Measurements from ENCODE around the gene HTATSF1. TPM values are rescaled to one million over a fixed set of nuclear protein-coding genes. Genes with fewer than 3 reads are reported as not detected.

The HTATSF1 gene
- total RNA-seq, 1 donor from 2014 or later = 41.7 TPM

DNA sequence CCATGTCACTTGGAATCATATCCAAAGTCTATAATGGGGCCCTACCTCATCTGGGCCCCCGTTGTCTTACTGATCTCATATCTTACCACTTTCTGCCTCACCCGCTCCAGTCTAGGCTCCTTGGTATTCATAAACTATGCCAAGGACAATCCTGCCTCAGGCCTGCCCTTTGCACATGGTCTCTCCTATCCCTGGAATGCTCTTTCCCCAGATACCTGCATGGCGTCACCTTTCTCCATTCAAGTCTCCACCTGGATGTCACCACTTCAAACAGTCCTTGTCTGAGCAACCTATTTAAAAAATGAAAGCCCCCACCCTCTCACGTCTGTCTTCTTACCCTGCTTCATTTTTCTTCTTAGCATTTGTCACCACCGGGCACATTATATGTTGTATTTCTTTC, 42.8 kb downstream of the HTATSF1 start:
- no peak overlapping the region for H3K4me3 Mint-ChIP-seq
- no peak for DNase-seq (ENCODE audit: low spot score in 2 of 2, unreplicated experiment in 2 of 2)
- H3K27ac Mint-ChIP-seq = no peak overlapping the region
- no peak for TF ChIP-seq CTCF (IDR thresholded peaks at IDR 0.05; ENCODE audit: unreplicated experiment)
- no peaks in the 10 kb centered on the region for H3K27me3 Mint-ChIP-seq (ENCODE audit: low read depth)
- H3K9me3 Mint-ChIP-seq = peaks cover 34% of the 10 kb centered on the region
- H3K4me1 Mint-ChIP-seq = no peaks in the 10 kb centered on the region
- H3K36me3 Mint-ChIP-seq = peaks cover 8% of the 10 kb centered on the region

DNA sequence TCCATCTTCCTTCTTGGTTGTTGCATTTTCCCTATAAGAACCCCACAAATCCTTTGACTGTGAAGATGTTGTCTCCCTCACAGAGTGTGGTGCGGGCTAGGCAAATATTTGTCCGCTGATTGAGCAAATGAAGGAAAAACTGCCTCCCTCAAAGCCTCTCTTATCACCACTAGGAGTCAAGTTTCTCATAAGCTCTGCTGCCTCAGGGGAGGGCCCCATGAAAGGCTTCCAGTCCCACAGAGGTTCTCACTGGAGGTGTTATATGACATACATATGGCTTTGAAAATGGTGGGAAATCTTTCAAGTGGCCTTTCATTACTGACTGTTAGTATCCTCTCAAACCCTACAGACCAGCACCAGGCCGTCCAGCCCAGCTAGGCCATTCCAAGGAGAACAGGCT, 43.9 kb downstream of the HTATSF1 start:
- H3K27me3 Mint-ChIP-seq (ENCODE audit: low read depth) = no peaks in the 10 kb centered on the region
- H3K4me3 Mint-ChIP-seq = no peak overlapping the region
- H3K27ac Mint-ChIP-seq = no peak overlapping the region
- TF ChIP-seq CTCF (IDR thresholded peaks at IDR 0.05; ENCODE audit: unreplicated experiment) = no peak
- peaks cover 30% of the 10 kb centered on the region for H3K9me3 Mint-ChIP-seq
- no peak for DNase-seq (ENCODE audit: low spot score in 2 of 2, unreplicated experiment in 2 of 2)
- no peaks in the 10 kb centered on the region for H3K4me1 Mint-ChIP-seq
- H3K36me3 Mint-ChIP-seq = peaks cover 8% of the 10 kb centered on the region

- no peaks in the 10 kb centered on the region for H3K4me1 Mint-ChIP-seq
- no peaks in the 10 kb centered on the region for H3K27me3 Mint-ChIP-seq (ENCODE audit: low read depth)
- peaks cover 6% of the 10 kb centered on the region for H3K36me3 Mint-ChIP-seq
- no peak for TF ChIP-seq CTCF (IDR thresholded peaks at IDR 0.05; ENCODE audit: unreplicated experiment)
- no peak overlapping the region for H3K27ac Mint-ChIP-seq
- H3K4me3 Mint-ChIP-seq = no peak overlapping the region
- DNase-seq (ENCODE audit: low spot score in 2 of 2, unreplicated experiment in 2 of 2) = no peak
- H3K9me3 Mint-ChIP-seq = peaks cover 26% of the 10 kb centered on the region
These were observed 44.9 kb downstream of the HTATSF1 start for GRCh38 chrX:136542281-136542680.

DNA sequence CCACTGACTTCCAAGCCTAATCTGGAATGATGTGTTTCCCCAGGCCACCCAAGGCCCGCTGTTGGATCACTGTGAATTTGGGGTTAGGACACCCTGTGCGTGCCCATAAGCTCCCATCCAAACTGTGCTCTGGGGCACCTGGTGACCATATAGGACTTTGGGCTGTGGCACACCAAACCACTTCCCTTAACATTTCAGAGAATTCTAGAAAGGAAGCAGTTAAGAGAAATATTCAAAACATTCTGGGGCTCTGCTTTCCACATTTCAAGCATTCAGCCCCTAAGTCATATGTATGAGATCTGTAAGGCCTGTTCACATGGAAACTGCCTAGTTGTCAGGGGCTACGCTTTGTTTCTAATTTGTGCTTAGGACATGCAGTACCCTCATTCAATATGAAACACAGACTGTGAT, 49.0 kb downstream of the HTATSF1 start:
- TF ChIP-seq CTCF (IDR thresholded peaks at IDR 0.05; ENCODE audit: unreplicated experiment) = no peak
- no peaks in the 10 kb centered on the region for H3K4me1 Mint-ChIP-seq
- peaks cover 6% of the 10 kb centered on the region for H3K9me3 Mint-ChIP-seq
- H3K27me3 Mint-ChIP-seq (ENCODE audit: low read depth) = no peaks in the 10 kb centered on the region
- H3K36me3 Mint-ChIP-seq = peaks cover 3% of the 10 kb centered on the region
- no peak overlapping the region for H3K27ac Mint-ChIP-seq
- no peak overlapping the region for H3K4me3 Mint-ChIP-seq
- no peak for DNase-seq (ENCODE audit: low spot score in 2 of 2, unreplicated experiment in 2 of 2)

DNA sequence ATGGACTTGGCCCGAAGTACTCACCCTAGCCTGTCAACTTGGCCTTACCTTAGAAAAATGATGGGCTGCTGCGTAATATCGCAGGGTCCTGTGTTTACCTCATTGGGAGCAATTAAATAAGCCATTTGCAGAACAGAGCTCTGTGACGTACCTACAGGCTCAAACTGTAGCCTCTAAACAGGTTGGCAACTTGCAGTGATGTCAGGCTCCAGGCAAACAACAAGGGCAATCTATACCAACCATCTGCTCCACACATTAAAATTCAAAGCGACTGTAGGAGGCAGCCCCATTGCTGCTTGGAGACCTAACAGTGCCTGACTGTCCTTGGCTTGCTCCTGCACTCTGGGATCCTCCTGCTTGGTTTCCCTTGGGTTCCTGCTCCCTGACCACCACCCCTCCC, 51.8 kb downstream of the HTATSF1 start:
- Mint-ChIP-seq H3K27ac (no peak overlapping the region), H3K9me3 (no peaks in the 10 kb centered on the region), H3K4me3 (no peak overlapping the region), H3K36me3 (no peaks in the 10 kb centered on the region), H3K27me3 (ENCODE audit: low read depth) (no peaks in the 10 kb centered on the region), H3K4me1 (no peaks in the 10 kb centered on the region)
- DNase-seq (ENCODE audit: low spot score in 2 of 2, unreplicated experiment in 2 of 2) = no peak
- TF ChIP-seq CTCF (IDR thresholded peaks at IDR 0.05; ENCODE audit: unreplicated experiment) = no peak

DNA sequence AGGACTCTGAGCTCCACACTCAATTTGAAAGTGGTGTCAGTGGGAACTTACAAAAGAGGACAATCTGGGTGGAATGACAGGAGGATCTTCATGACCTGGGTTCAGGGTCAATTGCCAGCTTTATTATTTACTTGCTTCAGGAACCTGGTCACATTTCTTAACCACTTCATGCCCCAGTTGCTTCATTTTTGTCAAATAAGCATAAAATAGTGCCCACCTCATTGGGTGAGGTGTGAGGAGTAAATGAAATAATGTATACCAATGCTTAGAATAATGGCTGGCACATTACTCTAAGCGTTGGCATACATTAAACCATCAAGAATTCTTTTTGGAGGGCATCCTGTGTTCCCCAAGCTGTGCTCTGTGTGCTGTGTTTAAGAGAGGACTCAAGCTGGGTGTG, 54.0 kb downstream of the HTATSF1 start:
- no peaks in the 10 kb centered on the region for H3K36me3 Mint-ChIP-seq
- H3K4me1 Mint-ChIP-seq = no peaks in the 10 kb centered on the region
- H3K27me3 Mint-ChIP-seq (ENCODE audit: low read depth) = no peaks in the 10 kb centered on the region
- no peak overlapping the region for H3K4me3 Mint-ChIP-seq
- no peak for DNase-seq (ENCODE audit: low spot score in 2 of 2, unreplicated experiment in 2 of 2)
- H3K9me3 Mint-ChIP-seq = no peaks in the 10 kb centered on the region
- H3K27ac Mint-ChIP-seq = no peak overlapping the region
- no peak for TF ChIP-seq CTCF (IDR thresholded peaks at IDR 0.05; ENCODE audit: unreplicated experiment)

All from mesothelial cell of epicardium (in vitro differentiated cells).